K562 (cell line): ENCODE data around the gene CLASP1. TPM values are rescaled to one million over a fixed set of nuclear protein-coding genes. Genes with fewer than 3 reads are reported as not detected.

Experiments
- HNRNPLL ChIP-seq: fragments of 200-400 bp; formaldehyde crosslinking; IDR thresholded peaks from 2 replicates; pipeline ENCODE4 v1.6.1; 2017; ENCODE audit warnings: low read length, low read depth, mild to moderate bottlenecking; ENCODE audit not compliant: poor library complexity, severe bottlenecking
- MTA1 ChIP-seq: fragments of 450-650 bp; IDR thresholded peaks from 2 replicates; pipeline ENCODE4 v1.6.1; 2017; ENCODE audit warnings: borderline replicate concordance
- TSHZ1 ChIP-seq: fragments of 250-450 bp; sonication (Bioruptor Pico); IDR thresholded peaks from 2 replicates; pipeline ENCODE4 v1.4.0; 2020; ENCODE audit warnings: mild to moderate bottlenecking, moderate library complexity
- U2AF1 ChIP-seq: fragments of 200-400 bp; formaldehyde crosslinking; optimal IDR thresholded peaks from 2 replicates; pipeline ENCODE3; 2017; ENCODE audit warnings: mild to moderate bottlenecking, low read depth, low read length, moderate library complexity
- ZNF175 ChIP-seq: fragments of 200-800 bp; sonication (Bioruptor generic); IDR thresholded peaks from 2 replicates; pipeline ENCODE4 v1.6.1; 2016; ENCODE audit warnings: low read depth, mild to moderate bottlenecking, missing genetic modification characterization, missing compliant biosample characterization
- polyA plus RNA-seq, 8 experiments: library from polyadenylated mRNA; depleted of rRNA in 4 of 8; stranded (reverse) in 5 of 8; unstranded in 3 of 8; fragments of >200 nt; fragmentation: Nextera tagmentation in 2 of 8; fragmentation: Illumina TruSeq in 1 of 8; extraction: Ambion mirVana in 2 of 8; extraction: Trizol in 1 of 8; gene quantifications; 2 replicates each; pipeline versions ENCODE4 v1.2.1 to v1.2.3, GENCODE V29; 2011 to 2014; ENCODE audit warnings: inconsistent platforms in 1 of 8, missing spikeins in 1 of 8
- total RNA-seq, 7 experiments: library from RNA; depleted of rRNA in 6 of 7; stranded (reverse); fragments of >200 nt in 6 of 7; fragmentation: Illumina TruSeq in 2 of 7; extraction: Trizol in 2 of 7; gene quantifications; 2 replicates each; pipeline versions ENCODE4 v1.2.1 to v1.2.3, GENCODE V29; 2011 to 2021; ENCODE audit warnings: low replicate concordance in 1 of 7
- TF ChIP-seq, protein P1 (sequence below), 2 experiments: fragments of 450-650 bp in 1 of 2; sonication (generic) in 1 of 2; formaldehyde crosslinking in 1 of 2; IDR thresholded peaks; 2 replicates each; pipeline versions ENCODE4 v1.7.1 to v1.9.0; 2016 to 2022; ENCODE audit warnings: inconsistent platforms in 1 of 2, mild to moderate bottlenecking in 1 of 2, missing genetic modification reagents in 1 of 2
- TF ChIP-seq, protein P2 (sequence below): fragments of 200-800 bp; sonication (Bioruptor generic); IDR thresholded peaks from 2 replicates; pipeline ENCODE4 v1.6.1; 2017; ENCODE audit warnings: missing genetic modification characterization, missing compliant biosample characterization
- TF ChIP-seq, protein P3 (sequence below): sonication (generic); formaldehyde crosslinking; IDR thresholded peaks from 2 replicates; pipeline ENCODE4 v1.9.0; 2022; ENCODE audit warnings: mild to moderate bottlenecking, missing genetic modification reagents

CLASP1 gene
- total and polyA plus RNA-seq, 9 of the 15 experiments (the other 6 are each of a cell fraction or from before 2014, with no cell fraction given): 1.7 to 40.3 (median 20.7) TPM

DNA sequence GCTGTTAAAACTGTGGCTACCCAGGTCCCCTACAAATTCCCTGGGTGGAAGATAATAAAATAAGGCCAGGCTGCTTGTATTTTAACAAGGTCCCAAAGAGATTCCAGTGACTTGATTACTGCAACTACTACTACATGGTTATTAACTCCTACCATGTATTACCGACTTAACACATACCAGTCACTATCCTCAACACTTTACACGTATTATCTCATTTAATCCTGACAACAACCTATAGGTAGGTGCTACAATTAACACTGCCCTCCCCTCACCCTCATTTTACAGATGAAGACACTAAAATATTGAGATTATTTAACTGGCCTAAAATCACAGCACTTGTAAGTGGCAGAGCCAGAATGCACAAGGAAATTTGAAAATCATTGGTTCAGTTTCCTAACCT, 5.4 kb downstream of the CLASP1 start (continued):
- TF ChIP-seq, protein P1, sequence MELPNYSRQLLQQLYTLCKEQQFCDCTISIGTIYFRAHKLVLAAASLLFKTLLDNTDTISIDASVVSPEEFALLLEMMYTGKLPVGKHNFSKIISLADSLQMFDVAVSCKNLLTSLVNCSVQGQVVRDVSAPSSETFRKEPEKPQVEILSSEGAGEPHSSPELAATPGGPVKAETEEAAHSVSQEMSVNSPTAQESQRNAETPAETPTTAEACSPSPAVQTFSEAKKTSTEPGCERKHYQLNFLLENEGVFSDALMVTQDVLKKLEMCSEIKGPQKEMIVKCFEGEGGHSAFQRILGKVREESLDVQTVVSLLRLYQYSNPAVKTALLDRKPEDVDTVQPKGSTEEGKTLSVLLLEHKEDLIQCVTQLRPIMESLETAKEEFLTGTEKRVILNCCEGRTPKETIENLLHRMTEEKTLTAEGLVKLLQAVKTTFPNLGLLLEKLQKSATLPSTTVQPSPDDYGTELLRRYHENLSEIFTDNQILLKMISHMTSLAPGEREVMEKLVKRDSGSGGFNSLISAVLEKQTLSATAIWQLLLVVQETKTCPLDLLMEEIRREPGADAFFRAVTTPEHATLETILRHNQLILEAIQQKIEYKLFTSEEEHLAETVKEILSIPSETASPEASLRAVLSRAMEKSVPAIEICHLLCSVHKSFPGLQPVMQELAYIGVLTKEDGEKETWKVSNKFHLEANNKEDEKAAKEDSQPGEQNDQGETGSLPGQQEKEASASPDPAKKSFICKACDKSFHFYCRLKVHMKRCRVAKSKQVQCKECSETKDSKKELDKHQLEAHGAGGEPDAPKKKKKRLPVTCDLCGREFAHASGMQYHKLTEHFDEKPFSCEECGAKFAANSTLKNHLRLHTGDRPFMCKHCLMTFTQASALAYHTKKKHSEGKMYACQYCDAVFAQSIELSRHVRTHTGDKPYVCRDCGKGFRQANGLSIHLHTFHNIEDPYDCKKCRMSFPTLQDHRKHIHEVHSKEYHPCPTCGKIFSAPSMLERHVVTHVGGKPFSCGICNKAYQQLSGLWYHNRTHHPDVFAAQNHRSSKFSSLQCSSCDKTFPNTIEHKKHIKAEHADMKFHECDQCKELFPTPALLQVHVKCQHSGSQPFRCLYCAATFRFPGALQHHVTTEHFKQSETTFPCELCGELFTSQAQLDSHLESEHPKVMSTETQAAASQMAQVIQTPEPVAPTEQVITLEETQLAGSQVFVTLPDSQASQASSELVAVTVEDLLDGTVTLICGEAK (IDR thresholded peaks at IDR 0.05): no peak
- TF ChIP-seq, protein P1 (CRISPR knock-in tag; IDR thresholded peaks at IDR 0.05): no peak
- no peak for TF ChIP-seq HNRNPLL
- TF ChIP-seq U2AF1: no peak
- TF ChIP-seq, protein P2, sequence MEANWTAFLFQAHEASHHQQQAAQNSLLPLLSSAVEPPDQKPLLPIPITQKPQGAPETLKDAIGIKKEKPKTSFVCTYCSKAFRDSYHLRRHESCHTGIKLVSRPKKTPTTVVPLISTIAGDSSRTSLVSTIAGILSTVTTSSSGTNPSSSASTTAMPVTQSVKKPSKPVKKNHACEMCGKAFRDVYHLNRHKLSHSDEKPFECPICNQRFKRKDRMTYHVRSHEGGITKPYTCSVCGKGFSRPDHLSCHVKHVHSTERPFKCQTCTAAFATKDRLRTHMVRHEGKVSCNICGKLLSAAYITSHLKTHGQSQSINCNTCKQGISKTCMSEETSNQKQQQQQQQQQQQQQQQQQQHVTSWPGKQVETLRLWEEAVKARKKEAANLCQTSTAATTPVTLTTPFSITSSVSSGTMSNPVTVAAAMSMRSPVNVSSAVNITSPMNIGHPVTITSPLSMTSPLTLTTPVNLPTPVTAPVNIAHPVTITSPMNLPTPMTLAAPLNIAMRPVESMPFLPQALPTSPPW: no peak
- TF ChIP-seq ZNF175 (CRISPR knock-in tag): no peak
- TF ChIP-seq, protein P3, sequence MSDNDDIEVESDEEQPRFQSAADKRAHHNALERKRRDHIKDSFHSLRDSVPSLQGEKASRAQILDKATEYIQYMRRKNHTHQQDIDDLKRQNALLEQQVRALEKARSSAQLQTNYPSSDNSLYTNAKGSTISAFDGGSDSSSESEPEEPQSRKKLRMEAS (CRISPR knock-in tag): no peak
- TF ChIP-seq MTA1: no peak
- no peak for TF ChIP-seq TSHZ1 (CRISPR knock-in tag)
- TF ChIP-seq, all 486 proteins: peak for 0
